SU-DHL-6 (cell line): Measurements from ENCODE around the gene HTR4.
"Not testable (repeated sequence)": the region's sequence is repeated elsewhere in the genome, so short reads cannot be mapped to it uniquely, and the experiment has no call there.

Source experiments
- H2AFZ ChIP-seq: fragments of 200-600 bp; sonication (generic); 2 replicates; pipeline ENCODE4 v1.6.1; 2014; ENCODE audit warnings: low read depth, mild to moderate bottlenecking, moderate library complexity, mixed read lengths, antibody characterized with exemption, low read length; ENCODE audit not compliant: severe bottlenecking
- H3F3A ChIP-seq: fragments of 200-600 bp; shearing (Covaris generic); 2 replicates; pipeline ENCODE4 v1.6.0; 2016; ENCODE audit warnings: antibody characterized with exemption, mild to moderate bottlenecking; ENCODE audit not compliant: insufficient read depth
- H3K27ac ChIP-seq: fragments of 200-600 bp; sonication (generic); 2 replicates; pipeline ENCODE4 v1.5.1; 2016; ENCODE audit warnings: low read depth, mild to moderate bottlenecking, low read length, moderate library complexity, mixed read lengths
- H3K27me3 ChIP-seq: fragments of 200-600 bp; sonication (generic), shearing (Covaris generic); 2 replicates; pipeline ENCODE4 v1.6.0; 2014; ENCODE audit warnings: mild to moderate bottlenecking, low read length
- H3K36me3 ChIP-seq: fragments of 200-600 bp; sonication (generic); 2 replicates; pipeline ENCODE4 v1.6.1; 2014; ENCODE audit warnings: mild to moderate bottlenecking, low read length, mixed read lengths
- H3K4me2 ChIP-seq: fragments of 300-600, 200-600 bp; shearing (Covaris generic), sonication (generic); 2 replicates; pipeline ENCODE4 v1.6.0; 2014; ENCODE audit warnings: low read length, low read depth, mild to moderate bottlenecking; ENCODE audit not compliant: poor library complexity, severe bottlenecking
- H3K4me3 ChIP-seq: fragments of 200-600 bp; sonication (generic); 2 replicates; pipeline ENCODE4 v1.5.1; 2014; ENCODE audit warnings: antibody characterized with exemption, low read length, mild to moderate bottlenecking, mixed read lengths; ENCODE audit not compliant: insufficient read depth, poor library complexity, severe bottlenecking
- H3K79me2 ChIP-seq: fragments of 200-600 bp; sonication (generic); 2 replicates; pipeline ENCODE4 v1.6.1; 2014; ENCODE audit warnings: mild to moderate bottlenecking, low read length, moderate library complexity; ENCODE audit not compliant: insufficient read depth
- H3K9ac ChIP-seq: fragments of 200-600 bp; sonication (generic); 2 replicates; pipeline ENCODE4 v1.7.0; 2014; ENCODE audit warnings: mild to moderate bottlenecking, low read length
- H3K9me2 ChIP-seq: fragments of 200-600 bp; sonication (generic); replicated peaks from 2 replicates; pipeline ENCODE4 v1.6.1; 2014; ENCODE audit warnings: low read length; ENCODE audit not compliant: insufficient read depth
- H3K9me3 ChIP-seq: fragments of 200-600 bp; sonication (generic); 2 replicates; pipeline ENCODE4 v1.6.1; 2014; ENCODE audit warnings: low read length, mixed read lengths; ENCODE audit not compliant: insufficient read depth
- H4K20me1 ChIP-seq: fragments of 200-600 bp; sonication (generic); 2 replicates; pipeline ENCODE4 v1.6.1; 2014; ENCODE audit warnings: low read depth, mild to moderate bottlenecking, antibody characterized with exemption, low read length, moderate library complexity, mixed read lengths
- CTCF ChIP-seq: fragments of 200-600 bp; sonication (generic); IDR thresholded peaks from one replicate; pipeline ENCODE4 v1.5.1; 2017; ENCODE audit warnings: antibody characterized with exemption, mild to moderate bottlenecking, low read length, moderate library complexity; ENCODE audit not compliant: insufficient read depth, poor library complexity, severe bottlenecking
- EZH2phosphoT487 ChIP-seq: fragments of 200-600 bp; sonication (generic), shearing (Covaris generic); conservative IDR thresholded peaks from 2 replicates; pipeline ENCODE4 v1.6.1; 2018; ENCODE audit warnings: mild to moderate bottlenecking, antibody characterized with exemption, low read length, moderate library complexity, mixed read lengths

HTR4 gene

GRCh38 chr5:148471379-148471778, 182.9 kb downstream of the HTR4 start:
- Histone ChIP-seq H3F3A (no peaks in the 10 kb centered on the region), H4K20me1 (no peaks in the 10 kb centered on the region), H3K79me2 (no peaks in the 10 kb centered on the region), H3K4me3 (no peak overlapping the region), H3K36me3 (no peaks in the 10 kb centered on the region), H3K9me3 (no peaks in the 10 kb centered on the region), H3K9me2 (no peaks in the 10 kb centered on the region), H3K27ac (no peak overlapping the region), H3K9ac (no peak overlapping the region), H3K27me3 (no peaks in the 10 kb centered on the region), H3K4me2 (no peak overlapping the region), H2AFZ (no peak overlapping the region)
- no peak for TF ChIP-seq EZH2phosphoT487
- no peak for TF ChIP-seq CTCF

- no peak overlapping the region for H3K27ac ChIP-seq
- no peak overlapping the region for H3K9ac ChIP-seq
- TF ChIP-seq EZH2phosphoT487, result no peak
- TF ChIP-seq CTCF, result no peak
- H4K20me1 ChIP-seq, result no peaks in the 10 kb centered on the region
- H2AFZ ChIP-seq, result no peak overlapping the region
- no peak overlapping the region for H3K4me3 ChIP-seq
- H3K79me2 ChIP-seq, result no peaks in the 10 kb centered on the region
- H3K36me3 ChIP-seq, result no peaks in the 10 kb centered on the region
- no peaks in the 10 kb centered on the region for H3K27me3 ChIP-seq
- H3F3A ChIP-seq, result no peaks in the 10 kb centered on the region
- H3K9me2 ChIP-seq, result no peaks in the 10 kb centered on the region
- H3K9me3 ChIP-seq, result no peaks in the 10 kb centered on the region
- H3K4me2 ChIP-seq, result no peak overlapping the region
These were observed 184.8 kb downstream of the HTR4 start for GRCh38 chr5:148469501-148469935.

GRCh38 chr5:148468746-148469145, 185.6 kb downstream of the HTR4 start:
- H2AFZ ChIP-seq, H3K36me3 ChIP-seq, H3K4me3 ChIP-seq, H3K79me2 ChIP-seq, H3K27me3 ChIP-seq, H3K27ac ChIP-seq, H3K4me2 ChIP-seq, H3K9ac ChIP-seq, H3K9me2 ChIP-seq, H3F3A ChIP-seq, H4K20me1 ChIP-seq, H3K9me3 ChIP-seq: not testable (repeated sequence)

- H2AFZ ChIP-seq, result no peak overlapping the region
- H3K9me2 ChIP-seq, result no peaks in the 10 kb centered on the region
- H4K20me1 ChIP-seq, result no peaks in the 10 kb centered on the region
- H3K27ac ChIP-seq, result no peak overlapping the region
- H3K9ac ChIP-seq, result no peak overlapping the region
- H3K79me2 ChIP-seq, result no peaks in the 10 kb centered on the region
- no peak overlapping the region for H3K4me3 ChIP-seq
- no peaks in the 10 kb centered on the region for H3K27me3 ChIP-seq
- TF ChIP-seq CTCF (no peak), EZH2phosphoT487 (no peak)
- no peak overlapping the region for H3K4me2 ChIP-seq
- no peaks in the 10 kb centered on the region for H3K36me3 ChIP-seq
- H3F3A ChIP-seq, result no peaks in the 10 kb centered on the region
- H3K9me3 ChIP-seq, result no peaks in the 10 kb centered on the region
These were observed 186.4 kb downstream of the HTR4 start for GRCh38 chr5:148467958-148468357.
